BJ (cell line): ENCODE results near the gene LHFPL6. TPM values are rescaled to one million over a fixed set of nuclear protein-coding genes. Genes with fewer than 3 reads are reported as not detected.

ENCODE experiments used
- CTCF ChIA-PET: fragments of 350-600 bp; formaldehyde crosslinking; extraction: SDS; loops from one replicate; lab custom pipeline; 2021; ENCODE audit warnings: antibody characterized with exemption, inconsistent platforms; lab: Yijun Ruan, JAX
- POLR2A ChIA-PET: fragments of 300-600 bp; sonication (Branson Sonifier 250); formaldehyde crosslinking; extraction: SDS; loops from one replicate; lab custom pipeline; 2021; ENCODE audit warnings: antibody characterized with exemption; lab: Charles Lee
- DNase-seq: peaks from one replicate; pipeline ENCODE4 v3.0.0-alpha.2; 2011; ENCODE audit warnings: low read depth
- H3K27me3 ChIP-seq: 2 replicates; pipeline ENCODE4 v1.6.0; 2011; ENCODE audit warnings: low read length; ENCODE audit not compliant: control insufficient read depth, insufficient read depth
- H3K36me3 ChIP-seq: 2 replicates; pipeline ENCODE4 v1.5.1; 2011; ENCODE audit warnings: low read length; ENCODE audit not compliant: control insufficient read depth, insufficient read depth
- H3K4me3 ChIP-seq: 2 replicates; pipeline ENCODE4 v1.5.1; 2011; ENCODE audit warnings: low read depth, mild to moderate bottlenecking, control low read depth, low read length
- polyA plus RNA-seq: library from polyadenylated mRNA; depleted of rRNA; stranded (reverse); fragments of >200 nt; gene quantifications from 2 replicates; pipeline ENCODE4 v1.2.3, GENCODE V29; 2011
- TF ChIP-seq, protein P1 (sequence below): IDR thresholded peaks from 2 replicates; pipeline ENCODE4 v1.5.1; 2011; ENCODE audit warnings: low read depth, mild to moderate bottlenecking, control low read depth, inconsistent platforms, low read length, moderate library complexity; ENCODE audit not compliant: insufficient read depth

LHFPL6 gene
- polyA plus RNA-seq, 1 experiment = 69.0 TPM

DNA sequence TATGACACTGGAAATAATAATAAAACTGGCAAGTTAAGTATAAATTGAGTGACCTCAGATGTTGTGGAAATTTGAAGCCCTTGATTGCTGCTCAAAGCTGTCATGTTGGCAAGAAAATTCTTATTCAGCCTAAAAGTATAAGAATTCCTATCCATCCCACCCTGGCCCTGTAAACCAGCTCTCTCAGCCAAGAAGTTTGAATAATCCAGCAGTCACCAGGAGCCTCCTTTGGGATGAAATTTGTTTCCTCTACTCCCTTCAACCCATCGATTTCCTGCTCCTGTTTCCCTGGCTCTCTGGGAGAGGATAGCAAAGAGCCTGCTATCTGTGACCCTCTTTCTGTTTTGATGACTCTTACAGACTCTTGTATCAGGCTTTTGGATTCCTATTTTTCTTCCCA, 169.3 kb downstream of the LHFPL6 start:
- ChIA-PET CTCF (interaction anchor here (0.6 to 1.1 kb wide), 3 partner anchors 9 to 1051 kb away, joined by 3 read pairs; no protein-coding TSS in a partner anchor), POLR2A (interaction anchor here (0.5 kb wide), 1 partner anchor 31 kb away, joined by 3 read pairs; no protein-coding TSS in a partner anchor)
- TF ChIP-seq, protein P1, sequence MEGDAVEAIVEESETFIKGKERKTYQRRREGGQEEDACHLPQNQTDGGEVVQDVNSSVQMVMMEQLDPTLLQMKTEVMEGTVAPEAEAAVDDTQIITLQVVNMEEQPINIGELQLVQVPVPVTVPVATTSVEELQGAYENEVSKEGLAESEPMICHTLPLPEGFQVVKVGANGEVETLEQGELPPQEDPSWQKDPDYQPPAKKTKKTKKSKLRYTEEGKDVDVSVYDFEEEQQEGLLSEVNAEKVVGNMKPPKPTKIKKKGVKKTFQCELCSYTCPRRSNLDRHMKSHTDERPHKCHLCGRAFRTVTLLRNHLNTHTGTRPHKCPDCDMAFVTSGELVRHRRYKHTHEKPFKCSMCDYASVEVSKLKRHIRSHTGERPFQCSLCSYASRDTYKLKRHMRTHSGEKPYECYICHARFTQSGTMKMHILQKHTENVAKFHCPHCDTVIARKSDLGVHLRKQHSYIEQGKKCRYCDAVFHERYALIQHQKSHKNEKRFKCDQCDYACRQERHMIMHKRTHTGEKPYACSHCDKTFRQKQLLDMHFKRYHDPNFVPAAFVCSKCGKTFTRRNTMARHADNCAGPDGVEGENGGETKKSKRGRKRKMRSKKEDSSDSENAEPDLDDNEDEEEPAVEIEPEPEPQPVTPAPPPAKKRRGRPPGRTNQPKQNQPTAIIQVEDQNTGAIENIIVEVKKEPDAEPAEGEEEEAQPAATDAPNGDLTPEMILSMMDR = no peak
- Histone ChIP-seq H3K27me3 (no peaks in the 10 kb centered on the region), H3K4me3 (no peak overlapping the region), H3K36me3 (no peaks in the 10 kb centered on the region)
- DNase-seq = no peak

DNA sequence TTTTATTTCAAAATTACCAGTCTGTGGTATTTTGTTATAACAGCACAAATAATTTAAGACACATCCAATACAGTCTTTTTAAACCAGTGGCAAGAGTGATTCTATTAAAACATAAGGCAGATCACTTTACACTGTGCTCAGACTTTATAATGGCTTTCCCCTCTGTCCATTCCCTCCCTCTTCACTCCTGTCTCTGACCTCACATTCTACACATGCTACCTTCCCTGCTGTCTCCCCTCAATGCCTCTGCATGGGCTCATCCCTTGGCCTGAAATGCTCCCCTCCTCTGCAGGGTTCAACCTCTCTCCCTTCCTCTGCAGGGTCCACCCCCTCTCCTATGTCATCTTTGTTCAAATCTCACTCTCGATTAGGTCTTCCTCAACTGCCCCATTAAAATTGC, 170.8 kb downstream of the LHFPL6 start:
- DNase-seq = no peak
- H3K27me3 ChIP-seq = no peaks in the 10 kb centered on the region
- H3K4me3 ChIP-seq = no peak overlapping the region
- TF ChIP-seq, protein P1 = no peak
- CTCF ChIA-PET = no interaction called here
- no peaks in the 10 kb centered on the region for H3K36me3 ChIP-seq
- POLR2A ChIA-PET = no interaction called here

DNA sequence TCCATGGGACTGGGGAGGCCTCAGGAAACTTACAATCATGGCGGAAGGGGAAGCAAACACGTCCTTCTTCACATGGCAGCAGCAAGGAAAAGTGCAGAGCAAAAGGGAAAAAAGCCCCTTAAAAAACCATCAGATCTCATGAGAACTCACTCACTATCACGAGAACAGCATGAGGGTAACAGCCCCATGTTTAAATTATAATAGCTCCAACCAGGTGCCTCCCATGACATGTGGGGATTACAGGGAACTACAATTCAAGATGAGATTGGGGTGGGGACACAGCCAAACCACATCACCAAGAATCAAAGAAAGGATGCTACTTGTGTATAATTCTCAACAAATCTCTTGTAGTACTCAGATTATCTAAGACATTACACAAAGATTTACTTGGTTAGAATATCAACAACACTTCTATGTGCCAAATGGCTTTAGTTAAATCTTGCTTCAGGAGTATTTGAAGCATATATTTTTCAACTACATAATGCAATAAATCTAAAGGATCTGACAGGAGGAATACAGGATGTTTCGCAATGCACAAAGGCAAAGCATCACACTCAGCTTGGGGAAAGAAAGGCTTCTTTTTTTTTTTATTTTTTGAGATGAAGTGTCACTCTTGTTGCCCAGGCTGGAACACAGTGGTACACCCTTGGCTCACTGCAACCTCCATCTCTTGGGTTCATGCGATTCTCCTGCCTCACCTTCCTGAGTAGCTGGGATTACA, 180.0 kb downstream of the LHFPL6 start:
- no peaks in the 10 kb centered on the region for H3K27me3 ChIP-seq
- H3K36me3 ChIP-seq = no peaks in the 10 kb centered on the region
- TF ChIP-seq, protein P1 = no peak
- H3K4me3 ChIP-seq = no peak overlapping the region
- POLR2A ChIA-PET = no interaction called here
- CTCF ChIA-PET = interaction anchor here (0.9 kb wide), 1 partner anchor 180 kb away, joined by 4 read pairs; the partner anchor contains the start of gene LHFPL6
- DNase-seq = no peak

DNA sequence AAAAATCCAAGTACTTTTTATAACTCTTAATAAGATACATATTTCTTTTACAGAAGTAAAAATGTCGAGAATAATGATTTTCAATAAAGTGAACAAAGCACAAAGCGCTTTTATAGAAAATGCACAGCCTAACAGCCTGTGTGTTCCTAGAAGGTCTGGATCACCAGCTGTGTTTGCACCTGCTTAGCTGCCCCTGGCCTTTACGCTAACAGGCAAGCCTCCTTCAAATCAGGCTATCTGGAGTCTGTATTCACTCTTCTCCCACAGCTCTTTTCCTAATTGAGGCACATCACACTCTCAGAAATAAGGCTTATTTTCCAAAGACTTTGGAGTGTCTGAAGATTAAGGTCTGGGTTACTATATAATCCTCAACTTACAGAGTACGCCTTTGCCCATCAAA, 183.1 kb downstream of the LHFPL6 start:
- CTCF ChIA-PET = interaction anchor here (2.0 kb wide), 1 partner anchor 183 kb away, joined by 6 read pairs; the partner anchor contains the start of gene LHFPL6

DNA sequence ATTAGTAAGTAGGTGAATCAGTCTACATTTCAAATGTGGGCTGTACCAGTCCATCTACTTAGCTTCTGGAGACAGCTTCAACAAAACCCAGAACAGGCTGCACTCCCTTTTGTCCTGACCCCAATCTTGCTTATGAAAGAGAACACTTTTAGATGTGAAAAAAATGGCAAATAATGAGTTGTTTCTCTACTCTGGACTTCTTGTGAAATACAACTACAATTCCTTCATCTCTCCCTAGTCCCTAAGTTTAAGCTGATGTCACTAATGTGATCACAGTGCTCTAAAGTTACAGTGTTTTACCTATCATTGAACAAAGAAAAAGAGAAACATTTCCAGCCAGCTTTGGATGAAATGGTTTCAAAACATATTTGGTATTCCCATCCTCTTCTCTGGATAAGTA, 183.9 kb downstream of the LHFPL6 start:
- H3K4me3 ChIP-seq = no peak overlapping the region
- H3K36me3 ChIP-seq = no peaks in the 10 kb centered on the region
- no peak for DNase-seq
- ChIA-PET POLR2A (interaction anchor here (0.5 kb wide), 1 partner anchor 1343 kb away, joined by 5 read pairs; no protein-coding TSS in a partner anchor), CTCF (interaction anchor here (1.2 to 5.4 kb wide), 3 partner anchors 109 to 193 kb away, joined by 3 to 55 read pairs (median 6); partner anchors contain the start of gene LHFPL6)
- TF ChIP-seq, protein P1 = no peak
- H3K27me3 ChIP-seq = no peaks in the 10 kb centered on the region

More for the DNA sequence above, 183.1 kb downstream of the LHFPL6 start:
- H3K27me3 ChIP-seq = no peaks in the 10 kb centered on the region
- DNase-seq = no peak
- no peak overlapping the region for H3K4me3 ChIP-seq
- POLR2A ChIA-PET = no interaction called here
- TF ChIP-seq, protein P1 = no peak
- H3K36me3 ChIP-seq = no peaks in the 10 kb centered on the region
